ENCODE measurements around the gene C1orf216.

DNA sequence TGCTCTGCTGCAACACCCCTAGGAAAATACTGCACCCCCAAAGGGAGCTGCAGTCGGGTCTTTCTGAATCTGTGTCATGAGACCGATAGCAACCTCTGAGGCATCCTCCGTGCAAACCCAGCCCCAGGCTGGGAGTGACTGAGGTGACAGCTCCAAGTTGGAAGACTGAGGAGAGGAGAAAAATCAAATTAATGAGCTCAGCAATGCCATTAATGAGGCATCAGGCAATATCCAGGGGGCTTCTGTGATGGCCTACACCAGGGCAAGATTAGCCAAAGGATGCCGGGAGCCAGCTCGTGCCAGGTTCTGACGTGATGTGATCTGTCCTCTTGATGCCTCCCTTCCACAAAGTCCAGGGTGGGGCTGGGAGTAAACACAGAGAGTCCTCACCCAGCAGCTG lies 46.6 kb downstream of the C1orf216 start:
- TF ChIP-seq, protein P1, sequence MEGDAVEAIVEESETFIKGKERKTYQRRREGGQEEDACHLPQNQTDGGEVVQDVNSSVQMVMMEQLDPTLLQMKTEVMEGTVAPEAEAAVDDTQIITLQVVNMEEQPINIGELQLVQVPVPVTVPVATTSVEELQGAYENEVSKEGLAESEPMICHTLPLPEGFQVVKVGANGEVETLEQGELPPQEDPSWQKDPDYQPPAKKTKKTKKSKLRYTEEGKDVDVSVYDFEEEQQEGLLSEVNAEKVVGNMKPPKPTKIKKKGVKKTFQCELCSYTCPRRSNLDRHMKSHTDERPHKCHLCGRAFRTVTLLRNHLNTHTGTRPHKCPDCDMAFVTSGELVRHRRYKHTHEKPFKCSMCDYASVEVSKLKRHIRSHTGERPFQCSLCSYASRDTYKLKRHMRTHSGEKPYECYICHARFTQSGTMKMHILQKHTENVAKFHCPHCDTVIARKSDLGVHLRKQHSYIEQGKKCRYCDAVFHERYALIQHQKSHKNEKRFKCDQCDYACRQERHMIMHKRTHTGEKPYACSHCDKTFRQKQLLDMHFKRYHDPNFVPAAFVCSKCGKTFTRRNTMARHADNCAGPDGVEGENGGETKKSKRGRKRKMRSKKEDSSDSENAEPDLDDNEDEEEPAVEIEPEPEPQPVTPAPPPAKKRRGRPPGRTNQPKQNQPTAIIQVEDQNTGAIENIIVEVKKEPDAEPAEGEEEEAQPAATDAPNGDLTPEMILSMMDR (IDR thresholded peaks at IDR 0.05): no peak
- no peak for TF ChIP-seq POLR2A (IDR thresholded peaks at IDR 0.05)
